Endothelial cell of umbilical vein (primary cell): Measurements from ENCODE around the gene PRRC2B. TPM values are rescaled to one million over a fixed set of nuclear protein-coding genes. Genes with fewer than 3 reads are reported as not detected.

Experiments used
- BruUV-seq: library from RNA; stranded (reverse); fragments of 400-500 nt; replicated peaks from 2 replicates; lab custom pipeline; 2021; lab: Mats Ljungman, UMichigan
- CTCF ChIA-PET: fragments of 300-600, 350-600 bp; sonication (Branson Sonifier 250); formaldehyde crosslinking; loops from one replicate; lab custom pipeline; 2021; ENCODE audit warnings: antibody characterized with exemption, inconsistent platforms; lab: Charles Lee
- POLR2A ChIA-PET: fragments of 300-600, 350-600 bp; sonication (Branson Sonifier 250); formaldehyde crosslinking; loops from one replicate; lab custom pipeline; 2021; ENCODE audit warnings: antibody characterized with exemption, inconsistent platforms; lab: Charles Lee
- DNase-seq: peaks from one replicate; pipeline ENCODE4 v3.0.0-alpha.2; 2011; ENCODE audit warnings: low read depth, low spot score
- FAIRE-seq: peaks from 2 replicates; lab custom pipeline; 2011; peaks lifted over from hg19 to GRCh38; lab: Jason Lieb, UNC
- H2AFZ ChIP-seq: 2 replicates; pipeline ENCODE4 v1.6.0; 2012; ENCODE audit warnings: low read depth, low read length, control low read depth, inconsistent platforms
- H3K27ac ChIP-seq: 2 replicates; pipeline ENCODE4 v1.5.1; 2011; ENCODE audit warnings: low read depth, mild to moderate bottlenecking, control low read depth, low read length, moderate library complexity; ENCODE audit not compliant: insufficient read depth
- H3K27me3 ChIP-seq, 2 experiments: 2 replicates each; pipeline versions ENCODE4 v1.6.0 to v1.6.1; 2011; ENCODE audit warnings: low read length in 2 of 2, mixed read lengths in 1 of 2; ENCODE audit not compliant: control insufficient read depth in 2 of 2, insufficient read depth in 2 of 2
- H3K36me3 ChIP-seq, 2 experiments: 2 replicates in 1 of 2; 3 replicates in 1 of 2; pipeline ENCODE4 v1.5.1; 2011; ENCODE audit warnings: low read length in 2 of 2, mild to moderate bottlenecking in 1 of 2, moderate library complexity in 1 of 2; ENCODE audit not compliant: control insufficient read depth in 2 of 2, insufficient read depth in 2 of 2; ENCODE audit errors: extremely low read depth in 1 of 2
- H3K4me1 ChIP-seq: 3 replicates; pipeline ENCODE4 v1.5.1; 2011; ENCODE audit warnings: mild to moderate bottlenecking, low read length; ENCODE audit not compliant: control insufficient read depth, insufficient read depth; ENCODE audit errors: extremely low read depth
- H3K4me2 ChIP-seq: 2 replicates; pipeline ENCODE4 v1.6.1; 2011; ENCODE audit warnings: low read length, control low read depth, mixed read lengths; ENCODE audit not compliant: insufficient read depth
- H3K4me3 ChIP-seq, 3 experiments: fragments of 200-600 bp in 1 of 3; sonication (generic), shearing (Covaris generic) in 1 of 3; replicated peaks in 1 of 3; 2 replicates each; pipeline ENCODE4 v1.5.1; 2011 to 2016; ENCODE audit warnings: control low read depth in 3 of 3, low read length in 3 of 3, mild to moderate bottlenecking in 2 of 3, inconsistent platforms in 1 of 3, low read depth in 1 of 3, moderate library complexity in 1 of 3; ENCODE audit not compliant: insufficient read depth in 1 of 3
- H3K79me2 ChIP-seq: 2 replicates; pipeline ENCODE4 v1.6.0; 2012; ENCODE audit warnings: low read length, inconsistent platforms; ENCODE audit not compliant: control insufficient read depth, insufficient read depth
- H3K9ac ChIP-seq: replicated peaks from 2 replicates; pipeline ENCODE3; 2011; ENCODE audit warnings: low read length, control low read depth; ENCODE audit not compliant: insufficient read depth; ENCODE audit errors: extremely low read depth
- H3K9me1 ChIP-seq: replicated peaks from 3 replicates; pipeline ENCODE4 v1.6.0; 2011; ENCODE audit warnings: mild to moderate bottlenecking, low read length; ENCODE audit not compliant: control insufficient read depth, insufficient read depth; ENCODE audit errors: extremely low read depth
- H3K9me3 ChIP-seq: replicated peaks from 2 replicates; pipeline ENCODE4 v1.5.1; 2012; ENCODE audit warnings: low read length, inconsistent platforms; ENCODE audit not compliant: control insufficient read depth, insufficient read depth
- H4K20me1 ChIP-seq: replicated peaks from 2 replicates; pipeline ENCODE3; 2011; ENCODE audit warnings: mild to moderate bottlenecking, low read length; ENCODE audit not compliant: control insufficient read depth, insufficient read depth; ENCODE audit errors: extremely low read depth
- EZH2 ChIP-seq: IDR thresholded peaks from 2 replicates; pipeline ENCODE4 v1.6.1; 2012; ENCODE audit warnings: borderline replicate concordance, low read depth, mild to moderate bottlenecking, moderate library complexity, low read length, inconsistent platforms; ENCODE audit not compliant: severe bottlenecking
- FOS ChIP-seq: IDR thresholded peaks from 2 replicates; pipeline ENCODE4 v1.6.1; 2011; ENCODE audit warnings: mild to moderate bottlenecking, low read length, moderate library complexity, borderline replicate concordance; ENCODE audit not compliant: insufficient read depth
- GATA2 ChIP-seq: IDR thresholded peaks from 2 replicates; pipeline ENCODE4 v1.7.0; 2011; ENCODE audit warnings: low read depth, mild to moderate bottlenecking, moderate library complexity, mixed read lengths, low read length; ENCODE audit not compliant: insufficient read length, insufficient read depth
- JUN ChIP-seq: IDR thresholded peaks from 2 replicates; pipeline ENCODE4 v1.6.1; 2011; ENCODE audit warnings: borderline replicate concordance, low read depth; ENCODE audit not compliant: insufficient read length, insufficient read depth
- MYC ChIP-seq: IDR thresholded peaks from one replicate; pipeline ENCODE4 v1.6.1; 2011; ENCODE audit warnings: mild to moderate bottlenecking, low read depth, low read length
- POLR2A ChIP-seq: IDR thresholded peaks from 2 replicates; pipeline ENCODE4 v1.6.1; 2012; ENCODE audit warnings: low read depth, mild to moderate bottlenecking, control low read depth, low read length
- POLR2AphosphoS5 ChIP-seq: IDR thresholded peaks from 2 replicates; pipeline ENCODE4 v1.6.1; 2012; ENCODE audit warnings: low read depth, mild to moderate bottlenecking, control low read depth, low read length, moderate library complexity; ENCODE audit not compliant: insufficient read depth
- dilution Hi-C: fragments of 300-500 bp; cut with MboI; formaldehyde crosslinking; loops from one replicate; pipeline ENCODE4 v1.15.0; 2019; ENCODE audit warnings: low sequenced_read_pairs; ENCODE audit not compliant: extremely low pct_ligation_motif_present
- intact Hi-C: fragments of 100-400 bp; cut with micrococcal nuclease; formaldehyde crosslinking; loops from one replicate; pipeline ENCODE4 v1.10.0; 2022
- polyA plus RNA-seq, 4 experiments: library from polyadenylated mRNA; depleted of rRNA in 3 of 4; stranded (reverse) in 3 of 4; unstranded in 1 of 4; fragments of >200 nt; gene quantifications; 2 replicates each; pipeline versions ENCODE4 v1.2.1 to v1.2.3, GENCODE V29; 2011 to 2012; ENCODE audit warnings: missing spikeins in 1 of 4
- total RNA-seq: library from RNA; stranded (reverse); gene quantifications from 2 replicates; pipeline ENCODE4 v1.2.3, GENCODE V29; 2021
- TF ChIP-seq, protein P1 (sequence below), 2 donors: IDR thresholded peaks; 1 replicate in 1 of 2; 2 replicates in 1 of 2; pipeline ENCODE4 v1.5.1; 2011; ENCODE audit warnings: low read length in 2 of 2, mild to moderate bottlenecking in 2 of 2, moderate library complexity in 2 of 2, control low read depth in 1 of 2, inconsistent platforms in 1 of 2, low read depth in 1 of 2; ENCODE audit not compliant: insufficient read depth in 1 of 2; ENCODE audit errors: extremely low read depth in 1 of 2
- TF ChIP-seq, protein P2 (sequence below): IDR thresholded peaks from 2 replicates; pipeline ENCODE4 v1.6.1; 2011; ENCODE audit not compliant: insufficient read depth, insufficient read length

Gene PRRC2B
- total and polyA plus RNA-seq, 2 donors (not counting 3 experiments of a cell fraction or from before 2014, with no cell fraction given): 35.6 to 256 TPM

DNA sequence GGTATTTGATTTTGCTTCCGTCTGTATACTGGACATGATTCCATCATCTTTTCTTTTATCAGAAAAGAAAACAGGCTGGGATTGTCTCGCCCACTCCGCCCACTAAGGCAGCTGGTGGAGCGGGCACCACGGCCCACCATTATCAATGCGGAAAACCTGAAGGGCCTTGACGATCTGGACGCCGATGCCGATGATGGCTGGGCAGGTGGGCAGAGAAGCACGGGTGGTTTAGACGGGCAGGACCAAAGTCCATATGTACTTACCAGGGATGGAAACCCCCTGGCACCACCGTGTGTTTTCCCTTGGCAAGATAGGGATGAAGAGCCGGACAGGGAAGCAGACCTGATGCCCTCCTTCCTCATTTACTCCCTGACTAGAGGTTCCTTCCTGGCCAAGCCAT is 53.7 kb downstream of the PRRC2B start:
- Histone ChIP-seq H3K27ac (no peak overlapping the region), H3K9me3 (no peaks in the 10 kb centered on the region), H3K4me2 (no peak overlapping the region), H4K20me1 (peaks cover 4% of the 10 kb centered on the region), H3K36me3 (peaks cover 42 to 45% of the 10 kb centered on the region in 2 experiments), H3K9ac (no peak overlapping the region), H3K4me3 (no peak overlapping the region), H3K9me1 (no peaks in the 10 kb centered on the region), H3K79me2 (peaks cover 55% of the 10 kb centered on the region), H2AFZ (no peak overlapping the region), H3K27me3 (no peaks in the 10 kb centered on the region), H3K4me1 (peaks cover 6% of the 10 kb centered on the region)
- CTCF ChIA-PET: interaction anchor here (1.3 to 2.4 kb wide), 2 partner anchors 11 to 98 kb away, joined by 3 to 6 read pairs; no protein-coding TSS in a partner anchor
- POLR2A ChIA-PET: no interaction called here
- dilution Hi-C loops (no loop called here), intact Hi-C loops (no loop called here)
- TF ChIP-seq JUN: no peak
- TF ChIP-seq, protein P1, sequence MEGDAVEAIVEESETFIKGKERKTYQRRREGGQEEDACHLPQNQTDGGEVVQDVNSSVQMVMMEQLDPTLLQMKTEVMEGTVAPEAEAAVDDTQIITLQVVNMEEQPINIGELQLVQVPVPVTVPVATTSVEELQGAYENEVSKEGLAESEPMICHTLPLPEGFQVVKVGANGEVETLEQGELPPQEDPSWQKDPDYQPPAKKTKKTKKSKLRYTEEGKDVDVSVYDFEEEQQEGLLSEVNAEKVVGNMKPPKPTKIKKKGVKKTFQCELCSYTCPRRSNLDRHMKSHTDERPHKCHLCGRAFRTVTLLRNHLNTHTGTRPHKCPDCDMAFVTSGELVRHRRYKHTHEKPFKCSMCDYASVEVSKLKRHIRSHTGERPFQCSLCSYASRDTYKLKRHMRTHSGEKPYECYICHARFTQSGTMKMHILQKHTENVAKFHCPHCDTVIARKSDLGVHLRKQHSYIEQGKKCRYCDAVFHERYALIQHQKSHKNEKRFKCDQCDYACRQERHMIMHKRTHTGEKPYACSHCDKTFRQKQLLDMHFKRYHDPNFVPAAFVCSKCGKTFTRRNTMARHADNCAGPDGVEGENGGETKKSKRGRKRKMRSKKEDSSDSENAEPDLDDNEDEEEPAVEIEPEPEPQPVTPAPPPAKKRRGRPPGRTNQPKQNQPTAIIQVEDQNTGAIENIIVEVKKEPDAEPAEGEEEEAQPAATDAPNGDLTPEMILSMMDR (IDR thresholded peaks at IDR 0.05; ENCODE audit: extremely low read depth in 1 of 2, insufficient read depth in 1 of 2, low read depth in 1 of 2, low read length in 2 of 2): no peak
- no peak for TF ChIP-seq POLR2AphosphoS5
- no peak for TF ChIP-seq POLR2A
- TF ChIP-seq, protein P2, sequence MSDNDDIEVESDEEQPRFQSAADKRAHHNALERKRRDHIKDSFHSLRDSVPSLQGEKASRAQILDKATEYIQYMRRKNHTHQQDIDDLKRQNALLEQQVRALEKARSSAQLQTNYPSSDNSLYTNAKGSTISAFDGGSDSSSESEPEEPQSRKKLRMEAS: no peak
- TF ChIP-seq MYC: no peak
- TF ChIP-seq GATA2: no peak
- TF ChIP-seq EZH2: no peak
- no peak for TF ChIP-seq FOS
- DNase-seq (no peak), FAIRE-seq (no peak)
- no TSS peak for BruUV-seq
